Psoas muscle (tissue), 8 donors: ENCODE data around the gene SCNN1B. TPM values are rescaled to one million over a fixed set of nuclear protein-coding genes. Genes with fewer than 3 reads are reported as not detected.

Experiments used
- ATAC-seq, 4 donors: fragments of 200-7000 bp; cut with Tn5 transposase; one replicate each; pipeline ENCODE4 v1.9.1; 2020; ENCODE audit warnings: moderate library complexity in 3 of 4, mild to moderate bottlenecking in 2 of 4
- DNase-seq, 2 donors: peaks; one replicate each; pipeline ENCODE4 v3.0.0-alpha.2; 2020
- H3K27ac ChIP-seq: fragments of 200-600 bp; one replicate; pipeline ENCODE4 v1.8.0; 2022
- H3K27me3 ChIP-seq, 3 donors: fragments of 200-600 bp in 1 of 3; one replicate each; pipeline versions ENCODE4 v1.6.1 to v1.8.0; 2013 to 2022; ENCODE audit warnings: low read length in 2 of 3, mild to moderate bottlenecking in 2 of 3, moderate library complexity in 1 of 3; ENCODE audit not compliant: insufficient read depth in 3 of 3
- H3K36me3 ChIP-seq, 2 donors: fragments of 200-600 bp in 1 of 2; one replicate each; pipeline versions ENCODE4 v1.6.1 to v1.8.0; 2013 to 2022; ENCODE audit warnings: low read depth in 1 of 2, mild to moderate bottlenecking in 1 of 2, moderate library complexity in 1 of 2; ENCODE audit not compliant: insufficient read depth in 1 of 2
- H3K4me1 ChIP-seq: fragments of 200-600 bp; one replicate; pipeline ENCODE4 v1.8.0; 2022
- H3K4me3 ChIP-seq: fragments of 200-600 bp; one replicate; pipeline ENCODE4 v1.8.0; 2022; ENCODE audit warnings: mild to moderate bottlenecking
- H3K9me3 ChIP-seq: fragments of 200-600 bp; one replicate; pipeline ENCODE4 v1.8.0; 2022
- WGBS, 3 donors: extraction: QIAGEN DNeasy Blood & Tissue Kit; methylation state at CpG; one replicate each; pipeline versions ENCODE4 v1.1.6 to v1.1.7; 2013; 5-methylcytosine and 5-hydroxymethylcytosine counted together
- intact Hi-C, 2 donors: fragments of 100-400 bp; cut with DNase I; formaldehyde crosslinking; loops; one replicate each; pipeline versions ENCODE4 v1.11.0 to v1.14.2; 2022
- polyA plus RNA-seq, 3 donors: library from polyadenylated mRNA; stranded (reverse); fragments of 200-250 nt; gene quantifications; one replicate each; pipeline ENCODE4 v1.2.3, GENCODE V29; 2013
- total RNA-seq, 4 donors: library from RNA; stranded (reverse); fragmentation: NEBNext Ultra II Directional in 2 of 4; extraction: Animal tissue kit (Norgen Biotek cat#: 25700) in 2 of 4; gene quantifications; one replicate each; pipeline versions ENCODE4 v1.2.1 to v1.2.4, GENCODE V29; 2021 to 2023
- TF ChIP-seq, protein P1 (sequence below): fragments of 200-600 bp; IDR thresholded peaks from one replicate; pipeline ENCODE4 v1.8.0; 2022; ENCODE audit warnings: antibody characterized with exemption
- donor health status: healthy with polysubstance abuse.
- donor health status: DM: no; HTN: no; CAD: no; lungs with moderate emphysema.
- donor health status: Bipolar disorder and iron deficiency.
- donor health status: healthy.
- donor health status: DM: yes; HTN: yes; CAD: no.
- donor health status: DM: no; HTN: no; CAD: no.
- donor health status: DM: no; HTN: no; CAD: no.
- donor health status: DM: yes; HTN: yes; CAD: no.

Gene SCNN1B
- total and polyA plus RNA-seq, 7 donors = 0.10 to 0.76 (median 0.51) TPM

DNA sequence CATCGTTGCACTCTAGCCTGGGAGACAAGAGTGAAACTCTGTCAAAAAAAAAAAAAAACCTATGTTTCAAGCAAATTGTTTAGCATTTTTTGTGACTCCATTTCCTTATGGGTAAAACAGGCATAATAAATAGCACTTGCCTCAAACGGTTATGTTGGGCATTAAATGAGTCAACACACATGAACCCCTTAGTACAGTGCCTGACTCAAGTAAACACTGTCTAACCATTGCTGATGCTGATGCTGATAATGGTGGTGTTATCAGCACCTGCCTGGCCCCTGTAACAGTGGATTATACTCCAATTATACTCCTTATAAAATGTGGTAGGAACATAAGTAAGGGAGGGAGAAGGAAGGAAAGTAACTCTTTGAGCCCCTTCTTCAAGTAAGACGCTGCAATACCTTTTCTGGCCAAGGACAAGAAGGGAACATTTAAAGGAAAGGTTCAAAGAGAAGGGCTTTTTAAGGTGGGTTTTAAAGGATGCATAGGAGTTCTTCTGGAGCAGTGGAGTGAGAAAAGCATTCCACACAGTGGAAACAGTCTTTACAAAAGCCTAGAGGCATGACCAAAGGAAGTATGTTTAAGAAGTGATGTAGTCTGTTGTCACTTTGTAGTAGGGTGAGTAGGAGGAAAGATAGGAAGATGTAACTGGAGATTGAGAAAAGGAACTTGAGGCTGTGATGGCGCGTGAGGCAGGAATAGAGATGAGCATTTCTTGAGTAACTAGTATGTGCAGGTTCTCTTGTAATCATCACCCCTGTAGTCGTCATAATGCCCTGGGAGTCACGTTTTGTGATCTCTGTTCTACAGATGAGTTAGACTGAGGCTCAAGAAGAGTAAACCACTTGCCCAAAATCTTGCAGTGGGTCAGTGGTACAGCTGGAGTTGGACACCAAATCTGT lies 4.3 kb downstream of the SCNN1B start:
- H3K36me3 ChIP-seq = no peaks in the 10 kb centered on the region
- DNase-seq (no peak), ATAC-seq (no peak)
- H3K4me1 ChIP-seq = no peaks in the 10 kb centered on the region
- intact Hi-C loops = loop anchor here in 1 of 2 donors (10.0 kb wide), 1 partner anchor 48 kb away; no protein-coding TSS in a partner anchor
- H3K27me3 ChIP-seq = peaks cover 0 to 20% (median 11%) of the 10 kb centered on the region in 3 donors
- TF ChIP-seq, protein P1, sequence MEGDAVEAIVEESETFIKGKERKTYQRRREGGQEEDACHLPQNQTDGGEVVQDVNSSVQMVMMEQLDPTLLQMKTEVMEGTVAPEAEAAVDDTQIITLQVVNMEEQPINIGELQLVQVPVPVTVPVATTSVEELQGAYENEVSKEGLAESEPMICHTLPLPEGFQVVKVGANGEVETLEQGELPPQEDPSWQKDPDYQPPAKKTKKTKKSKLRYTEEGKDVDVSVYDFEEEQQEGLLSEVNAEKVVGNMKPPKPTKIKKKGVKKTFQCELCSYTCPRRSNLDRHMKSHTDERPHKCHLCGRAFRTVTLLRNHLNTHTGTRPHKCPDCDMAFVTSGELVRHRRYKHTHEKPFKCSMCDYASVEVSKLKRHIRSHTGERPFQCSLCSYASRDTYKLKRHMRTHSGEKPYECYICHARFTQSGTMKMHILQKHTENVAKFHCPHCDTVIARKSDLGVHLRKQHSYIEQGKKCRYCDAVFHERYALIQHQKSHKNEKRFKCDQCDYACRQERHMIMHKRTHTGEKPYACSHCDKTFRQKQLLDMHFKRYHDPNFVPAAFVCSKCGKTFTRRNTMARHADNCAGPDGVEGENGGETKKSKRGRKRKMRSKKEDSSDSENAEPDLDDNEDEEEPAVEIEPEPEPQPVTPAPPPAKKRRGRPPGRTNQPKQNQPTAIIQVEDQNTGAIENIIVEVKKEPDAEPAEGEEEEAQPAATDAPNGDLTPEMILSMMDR = no peak
- H3K9me3 ChIP-seq = peaks cover 8% of the 10 kb centered on the region
- no peak overlapping the region for H3K4me3 ChIP-seq
- 76 to 80% (median 78%) methylated on average over 7 of the region's 7 CpGs for WGBS, 3 donors
- H3K27ac ChIP-seq = no peak overlapping the region

DNA sequence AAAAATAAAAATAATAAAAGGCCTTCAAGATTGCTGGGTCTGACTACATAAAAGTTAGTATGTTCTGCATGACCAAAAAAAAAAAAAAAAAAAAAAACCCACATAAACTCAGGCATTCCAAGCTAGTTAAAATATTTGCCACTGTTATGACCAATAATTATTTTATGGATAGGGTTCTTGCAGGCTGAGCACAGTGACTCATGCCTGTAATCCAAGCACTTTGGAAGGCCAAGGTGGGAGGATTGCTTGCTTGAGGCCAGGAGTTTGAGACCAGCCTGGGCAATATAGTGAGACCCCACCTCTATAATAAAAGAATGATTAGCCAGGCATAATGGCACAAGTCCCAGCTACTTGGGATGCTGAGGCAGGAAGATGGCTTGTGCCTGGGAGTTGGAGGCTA lies 8.1 kb downstream of the SCNN1B start:
- Histone ChIP-seq H3K27ac (no peak overlapping the region), H3K4me3 (no peak overlapping the region), H3K9me3 (peaks cover 8% of the 10 kb centered on the region), H3K36me3 (no peaks in the 10 kb centered on the region), H3K27me3 (no peaks in the 10 kb centered on the region), H3K4me1 (no peaks in the 10 kb centered on the region)
- ATAC-seq = no peak
- intact Hi-C loops = no loop called here
- no peak for DNase-seq
- TF ChIP-seq, protein P1 = no peak

DNA sequence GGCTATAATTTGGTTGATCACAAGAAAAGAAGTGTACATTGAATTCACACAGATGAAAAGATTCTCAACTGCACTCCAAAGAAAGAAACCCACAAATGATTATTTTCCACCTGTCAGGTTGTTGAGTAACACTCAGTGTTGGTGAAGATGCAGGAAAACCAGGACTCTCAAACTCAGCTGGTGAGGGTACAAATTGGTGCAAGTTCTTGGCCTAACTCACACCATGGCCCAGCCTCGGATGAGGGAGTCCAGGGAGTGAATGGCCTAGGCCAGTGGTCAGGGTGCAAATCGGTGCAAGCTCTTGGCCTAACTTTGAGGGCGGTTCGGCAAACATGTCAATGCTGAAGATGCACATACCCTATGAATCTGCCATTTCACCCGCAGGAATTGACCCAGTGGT lies 8.6 kb downstream of the SCNN1B start:
- intact Hi-C loops = no loop called here
- Histone ChIP-seq H3K9me3 (peaks cover 8% of the 10 kb centered on the region), H3K27me3 (no peaks in the 10 kb centered on the region), H3K27ac (no peak overlapping the region), H3K4me3 (no peak overlapping the region), H3K4me1 (no peaks in the 10 kb centered on the region), H3K36me3 (no peaks in the 10 kb centered on the region)
- ATAC-seq (no peak), DNase-seq (no peak)
- 92 to 97% (median 94%) methylated on average over 5 of the region's 5 CpGs for WGBS, 3 donors
- TF ChIP-seq, protein P1 = no peak

DNA sequence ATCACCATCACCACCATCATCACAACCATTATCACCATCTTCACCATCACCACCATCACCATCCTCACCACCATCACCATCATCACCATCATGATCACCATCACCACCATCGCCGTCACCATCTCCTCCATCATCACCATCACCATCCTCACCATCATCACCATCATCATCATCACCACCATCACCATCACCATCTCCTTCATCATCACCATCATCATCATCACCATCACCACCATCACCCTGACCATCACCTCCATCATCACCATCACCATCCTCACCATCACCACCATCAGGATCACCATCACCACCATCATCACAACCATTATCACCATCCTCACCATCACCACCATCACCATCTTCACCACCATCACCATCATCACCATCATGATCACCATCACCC lies 14.1 kb downstream of the SCNN1B start:
- H3K36me3 ChIP-seq = no peaks in the 10 kb centered on the region
- TF ChIP-seq, protein P1 = no peak
- intact Hi-C loops = no loop called here
- no peak overlapping the region for H3K4me3 ChIP-seq
- no peaks in the 10 kb centered on the region for H3K4me1 ChIP-seq
- DNase-seq (no peak), ATAC-seq (no peak)
- peaks cover 1% of the 10 kb centered on the region for H3K9me3 ChIP-seq
- no peaks in the 10 kb centered on the region for H3K27me3 ChIP-seq
- H3K27ac ChIP-seq = no peak overlapping the region
- 46 to 96% (median 72%) methylated on average over 2 of the region's 2 CpGs for WGBS, 3 donors
